Ascending aorta (tissue), 2 donors: ENCODE results near the gene LIMS2. TPM values are rescaled to one million over a fixed set of nuclear protein-coding genes. Genes with fewer than 3 reads are reported as not detected.

Experiments
- DNase-seq, 2 donors: peaks; one replicate each; pipeline ENCODE4 v3.0.0-alpha.2; 2019; ENCODE audit warnings: low spot score in 2 of 2
- H3K27ac ChIP-seq, 2 donors: fragments of 200-600 bp; sonication (generic); one replicate each; pipeline ENCODE4 v1.5.1; 2016 to 2017; ENCODE audit warnings: mild to moderate bottlenecking in 1 of 2
- H3K27me3 ChIP-seq: fragments of 200-600 bp; sonication (generic); one replicate; pipeline ENCODE4 v1.5.1; 2017
- H3K36me3 ChIP-seq, 2 donors: fragments of 200-600 bp; sonication (generic); one replicate each; pipeline ENCODE4 v1.5.1; 2016
- H3K4me1 ChIP-seq, 2 donors: fragments of 200-600 bp; sonication (generic); one replicate each; pipeline ENCODE4 v1.5.1; 2016 to 2017; ENCODE audit warnings: mild to moderate bottlenecking in 1 of 2
- H3K4me3 ChIP-seq, 2 donors: fragments of 200-600 bp; sonication (generic); one replicate each; pipeline ENCODE4 v1.5.1; 2016 to 2017; ENCODE audit warnings: mild to moderate bottlenecking in 1 of 2
- H3K9me3 ChIP-seq, 2 donors: fragments of 200-600 bp; sonication (generic); one replicate each; pipeline ENCODE4 v1.5.1; 2016
- CTCF ChIP-seq, 3 experiments: fragments of 200-600 bp in 2 of 3; fragments of 450-650 bp in 1 of 3; sonication (generic) in 2 of 3; IDR thresholded peaks; one replicate each; pipeline ENCODE4 v1.5.1; 2016 to 2019; ENCODE audit warnings: antibody characterized with exemption in 3 of 3, mild to moderate bottlenecking in 1 of 3, moderate library complexity in 1 of 3
- intact Hi-C: fragments of 100-400 bp; cut with DNase I; formaldehyde crosslinking; loops from one replicate; pipeline ENCODE4 v1.15.1; 2023
- total RNA-seq: library from RNA; depleted of rRNA; stranded (reverse); fragments of >200 nt; gene quantifications from one replicate; pipeline ENCODE4 v1.1.0, GENCODE V29; 2016

Gene LIMS2
- total RNA-seq, 1 donor from 2014 or later, result 169 TPM

GRCh38 chr2:127650041-127650784, 25.1 kb downstream of the LIMS2 start:
- H3K27me3 ChIP-seq, result no peaks in the 10 kb centered on the region
- H3K9me3 ChIP-seq, result no peaks in the 10 kb centered on the region
- no peak for DNase-seq
- H3K36me3 ChIP-seq, result peaks cover 25 to 33% of the 10 kb centered on the region in 2 donors
- peak overlapping the region in 1 of 2 donors; percentile 5 for H3K4me3 ChIP-seq
- no peak for TF ChIP-seq CTCF (IDR thresholded peaks at IDR 0.05)
- intact Hi-C loops, result loop anchor here (1.0 to 5.0 kb wide), 2 partner anchors 25 to 83 kb away; partner anchors contain the start of gene LIMS2
- H3K4me1 ChIP-seq, result peaks cover 18 to 51% of the 10 kb centered on the region in 2 donors
- peak overlapping the region; percentile 40 to 58 for H3K27ac ChIP-seq

GRCh38 chr2:127649684-127650040, 25.7 kb downstream of the LIMS2 start:
- H3K4me3 ChIP-seq, result peak overlapping the region in 1 of 2 donors; percentile 5
- peaks cover 18 to 51% of the 10 kb centered on the region in 2 donors for H3K4me1 ChIP-seq
- no peaks in the 10 kb centered on the region for H3K9me3 ChIP-seq
- TF ChIP-seq CTCF (IDR thresholded peaks at IDR 0.05), result peak; percentile 68 to 80 (median 80)
- no peaks in the 10 kb centered on the region for H3K27me3 ChIP-seq
- peaks cover 20 to 29% of the 10 kb centered on the region in 2 donors for H3K36me3 ChIP-seq
- peak in 1 of 2 donors; percentile 91 for DNase-seq
- peak overlapping the region; percentile 40 to 58 for H3K27ac ChIP-seq
- intact Hi-C loops, result loop anchor here (1.0 to 5.0 kb wide), 3 partner anchors 26 to 142 kb away; partner anchors contain the start of gene LIMS2

GRCh38 chr2:127649100-127649611, 26.2 kb downstream of the LIMS2 start:
- H3K4me1 ChIP-seq, result peaks cover 18 to 51% of the 10 kb centered on the region in 2 donors
- TF ChIP-seq CTCF (IDR thresholded peaks at IDR 0.05), result no peak
- no peak overlapping the region for H3K4me3 ChIP-seq
- DNase-seq, result no peak
- no peaks in the 10 kb centered on the region for H3K9me3 ChIP-seq
- H3K36me3 ChIP-seq, result peaks cover 15 to 29% of the 10 kb centered on the region in 2 donors
- intact Hi-C loops, result loop anchor here (5.0 kb wide), 1 partner anchor 142 kb away; no protein-coding TSS in a partner anchor
- peak overlapping the region; percentile 40 to 58 for H3K27ac ChIP-seq
- no peaks in the 10 kb centered on the region for H3K27me3 ChIP-seq

GRCh38 chr2:127648321-127648720, 27.0 kb downstream of the LIMS2 start:
- no peak for DNase-seq
- intact Hi-C loops, result loop anchor here (5.0 kb wide), 1 partner anchor 141 kb away; no protein-coding TSS in a partner anchor
- peaks cover 18 to 51% of the 10 kb centered on the region in 2 donors for H3K4me1 ChIP-seq
- H3K4me3 ChIP-seq, result no peak overlapping the region
- H3K27me3 ChIP-seq, result no peaks in the 10 kb centered on the region
- H3K27ac ChIP-seq, result peak overlapping the region; percentile 74 to 78
- no peak for TF ChIP-seq CTCF (IDR thresholded peaks at IDR 0.05)
- H3K36me3 ChIP-seq, result peaks cover 7 to 26% of the 10 kb centered on the region in 2 donors
- H3K9me3 ChIP-seq, result no peaks in the 10 kb centered on the region

GRCh38 chr2:127647242-127648190, 27.8 kb downstream of the LIMS2 start:
- no peak overlapping the region for H3K4me3 ChIP-seq
- H3K27me3 ChIP-seq, result no peaks in the 10 kb centered on the region
- peaks cover 18 to 47% of the 10 kb centered on the region in 2 donors for H3K4me1 ChIP-seq
- intact Hi-C loops, result loop anchor here (5.0 kb wide), 1 partner anchor 140 kb away; no protein-coding TSS in a partner anchor
- no peaks in the 10 kb centered on the region for H3K9me3 ChIP-seq
- no peak for TF ChIP-seq CTCF (IDR thresholded peaks at IDR 0.05)
- peak; percentile 49 to 84 for DNase-seq
- peak overlapping the region; percentile 74 to 78 for H3K27ac ChIP-seq
- H3K36me3 ChIP-seq, result peaks cover 8 to 25% of the 10 kb centered on the region in 2 donors
